Measurements from ENCODE around the gene RTCB.
"Not testable (repeated sequence)": the region's sequence is repeated elsewhere in the genome, so short reads cannot be mapped to it uniquely, and the experiment has no call there.

The RTCB gene

DNA sequence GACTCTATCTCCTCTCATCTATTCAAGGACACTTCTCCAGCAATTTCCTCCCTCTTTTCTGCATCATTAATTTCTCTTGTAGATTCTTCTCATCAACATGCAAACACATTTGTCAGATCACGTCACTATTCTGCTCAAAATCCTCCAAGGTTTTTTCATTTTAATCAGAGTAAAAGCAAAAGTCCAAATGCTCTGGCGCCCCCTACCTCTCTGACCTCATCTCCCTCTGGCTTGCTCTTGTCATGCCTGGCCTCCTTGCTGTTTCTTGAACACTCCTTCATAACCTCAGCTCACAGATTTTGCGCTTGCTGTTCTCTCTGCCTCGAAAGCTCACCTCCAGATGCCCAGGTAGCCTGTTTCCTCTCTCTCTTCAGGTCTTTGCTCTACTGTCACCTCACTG is 22.4 kb downstream of the RTCB start:
- peak; percentile 36 for DNase-seq (ENCODE audit: low spot score)

DNA sequence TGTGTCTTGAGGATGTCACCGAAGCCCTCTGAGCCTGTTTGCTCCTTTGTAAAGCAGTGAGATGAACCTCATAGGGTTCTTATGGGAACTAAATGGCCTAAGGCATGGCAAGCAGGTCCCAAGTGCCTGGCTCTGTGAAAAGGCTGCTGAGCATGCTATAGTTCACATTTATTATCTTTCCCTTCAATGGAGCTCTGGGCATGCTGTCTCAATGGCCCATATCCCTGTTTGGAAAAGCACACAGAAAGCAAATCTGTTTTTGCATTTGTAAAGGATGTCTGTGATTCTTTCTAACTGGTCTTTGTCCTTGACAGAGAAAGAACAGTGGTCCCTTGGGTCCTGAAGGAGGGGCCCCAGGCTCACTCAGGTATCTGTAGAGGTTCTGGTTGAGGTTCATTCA is 26.4 kb downstream of the RTCB start:
- no peak for DNase-seq (ENCODE audit: low spot score)

DNA sequence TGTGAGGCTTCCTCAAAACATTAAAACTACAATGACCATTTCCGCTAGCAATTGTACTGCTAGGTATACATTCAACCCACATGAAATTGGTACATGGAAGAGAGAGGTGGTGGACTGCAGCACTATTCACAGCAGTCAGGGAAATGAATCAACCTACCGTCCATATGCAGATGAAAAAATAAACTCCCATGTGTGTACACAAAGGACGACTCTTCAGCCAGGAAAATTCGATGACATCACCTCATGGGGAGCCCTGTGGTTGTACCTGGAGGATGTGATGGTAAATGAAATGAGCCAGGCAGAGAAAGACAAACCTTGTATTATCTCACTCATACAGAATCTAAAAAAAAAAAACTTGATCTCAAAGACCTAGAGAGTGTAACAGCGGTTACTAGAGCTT is 31.1 kb downstream of the RTCB start:
- DNase-seq (ENCODE audit: low spot score), result no peak

DNA sequence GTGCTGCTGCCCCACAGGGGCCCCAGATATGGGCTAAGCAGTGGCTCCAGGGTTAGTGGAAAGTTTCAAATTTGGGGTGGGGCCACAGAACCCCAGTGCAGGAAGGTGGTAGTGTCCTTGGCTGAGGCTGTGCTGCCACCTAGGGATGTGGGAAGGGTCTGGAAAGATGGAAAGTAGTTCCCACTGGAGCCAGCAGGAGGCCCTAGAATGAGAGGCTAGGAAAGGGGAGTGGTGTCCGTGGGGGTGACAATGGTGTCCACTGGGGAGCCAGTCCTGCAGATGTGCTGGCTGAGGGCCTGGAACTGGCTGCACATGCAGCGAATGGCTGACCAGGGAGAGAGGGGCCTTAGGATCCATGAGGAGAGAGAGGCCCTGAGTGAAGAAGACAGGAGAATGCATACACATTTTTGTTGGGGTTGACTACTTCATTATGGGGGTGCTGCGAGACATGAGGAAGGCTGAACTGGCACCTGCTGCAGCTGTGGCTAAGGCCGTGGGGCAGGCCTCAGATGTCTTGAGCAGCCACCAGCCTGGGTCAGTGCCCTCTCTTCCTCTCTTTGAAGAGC is 33.3 kb downstream of the RTCB start:
- peak; percentile 32 for DNase-seq (ENCODE audit: low spot score)

DNA sequence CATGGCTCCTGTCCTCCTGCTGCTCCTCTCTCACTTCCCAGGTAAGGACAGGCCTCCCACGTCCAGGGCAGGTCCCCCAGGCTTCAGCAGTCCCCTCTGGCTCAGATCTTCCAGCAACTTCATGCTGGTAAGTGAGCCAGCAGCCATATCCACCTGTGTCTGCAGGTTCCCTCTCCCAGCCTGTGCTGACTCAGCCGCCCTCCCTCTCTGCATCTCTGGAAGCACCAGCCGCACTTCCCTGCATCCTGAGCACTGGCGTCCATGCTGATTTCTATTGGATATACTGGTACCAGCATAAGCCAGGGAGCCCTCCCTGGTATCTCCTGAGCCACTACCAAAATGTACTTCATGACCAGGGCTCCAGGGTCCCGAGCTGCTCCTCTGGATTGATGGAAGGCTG is 35.4 kb downstream of the RTCB start:
- no peak for DNase-seq (ENCODE audit: low spot score)

DNA sequence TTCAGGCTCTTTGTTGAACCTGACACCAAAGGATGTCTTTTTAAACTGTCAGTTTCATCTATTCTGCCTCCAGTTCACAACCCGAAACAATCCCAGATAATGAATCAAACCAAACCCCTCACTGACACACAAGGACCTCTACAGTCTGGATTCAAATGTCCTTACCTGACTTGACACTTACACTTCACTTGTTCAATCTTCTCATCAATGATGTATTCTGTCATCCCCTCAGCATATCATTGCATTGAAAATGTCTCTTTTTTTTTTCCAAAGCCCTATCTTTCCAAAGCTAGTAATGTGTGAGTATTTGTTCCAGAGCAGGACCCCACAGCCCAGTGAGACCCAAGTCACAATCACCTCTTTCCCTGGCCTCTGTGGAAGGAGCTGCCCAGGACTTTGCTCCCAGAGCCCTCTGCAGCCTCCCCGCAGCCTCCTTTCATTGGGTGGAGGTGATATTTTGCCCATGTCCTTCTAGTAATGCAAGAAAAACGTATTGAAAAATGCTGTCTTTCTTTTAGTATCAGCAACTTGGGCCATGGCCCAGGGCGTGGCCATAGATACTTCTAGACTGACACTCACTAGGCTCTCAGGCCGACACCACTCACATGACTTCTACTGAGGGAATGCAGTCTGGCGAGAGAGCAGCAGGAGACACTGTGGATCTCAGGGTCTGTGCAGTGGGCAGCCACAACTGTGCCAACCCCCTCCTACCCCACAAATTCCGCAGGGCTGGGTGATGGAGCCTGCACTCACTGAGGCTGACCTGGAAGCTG is 36.2 kb downstream of the RTCB start:
- no peak for DNase-seq (ENCODE audit: low spot score)

DNA sequence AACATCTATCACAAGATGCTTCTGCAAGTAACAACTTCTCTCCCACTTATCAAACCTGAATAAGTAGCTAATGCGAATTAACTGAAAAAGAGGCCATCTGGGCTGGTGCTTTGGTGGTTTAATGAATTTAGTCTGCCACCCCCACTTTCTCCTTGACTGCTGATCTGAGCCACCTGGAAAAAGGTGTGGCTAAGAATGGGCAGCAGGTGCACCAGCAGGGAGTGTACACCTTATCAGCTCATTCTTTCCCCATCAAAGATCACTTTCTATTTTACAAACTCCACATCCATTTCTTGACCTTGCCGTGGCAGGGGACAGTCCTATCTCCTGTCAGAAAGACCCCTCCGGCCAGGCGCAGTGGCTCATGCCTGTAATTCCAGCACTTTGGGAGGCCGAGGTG is 47.8 kb downstream of the RTCB start:
- DNase-seq (ENCODE audit: low spot score), result no peak

DNA sequence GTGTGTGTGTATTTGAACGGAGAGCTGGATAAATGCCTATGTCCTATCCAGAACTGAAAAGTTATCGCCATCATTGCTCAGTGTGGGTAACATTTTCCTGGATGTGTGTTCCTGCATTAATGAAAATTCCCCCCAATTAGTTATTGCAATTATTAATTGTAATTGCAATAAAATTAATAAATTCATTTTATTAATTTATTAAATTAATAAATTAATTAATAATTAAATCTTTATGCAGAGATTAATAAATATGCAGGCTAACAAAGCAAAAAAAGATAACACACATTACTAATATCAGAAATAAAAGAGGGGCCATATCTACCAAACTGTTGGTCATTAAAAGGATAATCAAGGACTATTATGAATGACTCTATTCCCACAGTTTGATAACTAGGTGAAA is 50.8 kb downstream of the RTCB start:
- DNase-seq (ENCODE audit: low spot score), result no peak

DNA sequence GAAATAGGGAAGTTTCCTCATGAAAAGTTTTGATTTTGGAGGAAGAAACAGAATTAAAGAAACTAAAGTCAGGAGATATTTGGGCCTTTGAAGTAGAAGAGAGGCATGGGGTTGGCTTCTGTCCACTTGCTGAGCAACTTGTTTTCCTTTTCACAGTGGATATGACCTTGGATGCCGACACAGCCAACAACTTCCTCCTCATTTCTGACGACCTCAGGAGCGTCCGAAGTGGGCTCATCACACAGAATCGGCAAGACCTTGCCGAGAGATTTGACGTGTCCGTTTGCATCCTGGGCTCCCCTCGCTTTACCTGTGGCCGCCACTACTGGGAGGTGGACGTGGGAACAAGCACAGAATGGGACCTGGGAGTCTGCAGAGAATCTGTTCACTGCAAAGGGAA is 52.0 kb downstream of the RTCB start:
- DNase-seq (ENCODE audit: low spot score), result not testable (repeated sequence)

DNA sequence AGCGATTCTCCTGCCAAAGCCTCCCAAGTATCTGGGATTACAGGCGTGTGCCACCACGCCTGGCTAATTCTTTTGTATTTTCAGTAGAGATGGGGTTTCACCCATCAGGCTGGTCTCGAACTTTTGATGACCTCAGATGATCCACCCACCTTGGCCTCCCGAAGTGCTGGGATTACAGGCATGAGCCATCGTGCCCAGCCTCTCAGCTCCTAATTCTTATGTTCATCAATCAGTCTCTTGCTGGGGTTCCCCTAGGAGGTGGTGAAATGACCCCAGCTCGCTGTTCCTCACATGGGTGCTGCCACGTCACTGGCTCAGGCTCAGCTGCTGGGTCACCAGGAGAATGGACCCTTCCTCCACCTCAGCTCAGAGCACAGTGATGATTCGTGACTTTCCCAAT is 54.5 kb downstream of the RTCB start, which contains the start of gene RFPL3:
TSS of gene RFPL3 (plus strand) at position 301 of the 400 bp plus-strand sequence. CDS start 205 bp downstream, outside the sequence.
- DNase-seq (ENCODE audit: low spot score), result not testable (repeated sequence)

DNA sequence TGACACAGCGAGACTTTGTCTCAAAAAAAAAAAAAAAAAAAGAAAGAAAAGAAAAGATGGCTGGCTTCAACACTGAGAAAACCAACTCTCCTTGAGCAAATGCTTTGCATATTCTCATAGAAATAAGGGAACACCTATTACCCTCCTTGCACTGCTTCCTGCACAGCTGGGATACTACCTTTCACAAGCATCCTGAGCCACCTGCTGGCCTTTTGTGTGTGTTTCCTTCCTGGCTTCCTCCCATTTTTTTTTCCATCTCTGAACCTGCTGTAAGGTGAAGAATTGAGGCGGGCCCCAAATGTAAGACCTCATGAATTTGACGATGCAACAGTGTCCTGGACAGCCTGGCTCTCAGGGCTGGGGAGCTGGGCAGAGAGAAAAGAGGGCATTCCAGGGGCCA is 56.3 kb downstream of the RTCB start:
- peak; percentile 15 for DNase-seq (ENCODE audit: low spot score)

DNA sequence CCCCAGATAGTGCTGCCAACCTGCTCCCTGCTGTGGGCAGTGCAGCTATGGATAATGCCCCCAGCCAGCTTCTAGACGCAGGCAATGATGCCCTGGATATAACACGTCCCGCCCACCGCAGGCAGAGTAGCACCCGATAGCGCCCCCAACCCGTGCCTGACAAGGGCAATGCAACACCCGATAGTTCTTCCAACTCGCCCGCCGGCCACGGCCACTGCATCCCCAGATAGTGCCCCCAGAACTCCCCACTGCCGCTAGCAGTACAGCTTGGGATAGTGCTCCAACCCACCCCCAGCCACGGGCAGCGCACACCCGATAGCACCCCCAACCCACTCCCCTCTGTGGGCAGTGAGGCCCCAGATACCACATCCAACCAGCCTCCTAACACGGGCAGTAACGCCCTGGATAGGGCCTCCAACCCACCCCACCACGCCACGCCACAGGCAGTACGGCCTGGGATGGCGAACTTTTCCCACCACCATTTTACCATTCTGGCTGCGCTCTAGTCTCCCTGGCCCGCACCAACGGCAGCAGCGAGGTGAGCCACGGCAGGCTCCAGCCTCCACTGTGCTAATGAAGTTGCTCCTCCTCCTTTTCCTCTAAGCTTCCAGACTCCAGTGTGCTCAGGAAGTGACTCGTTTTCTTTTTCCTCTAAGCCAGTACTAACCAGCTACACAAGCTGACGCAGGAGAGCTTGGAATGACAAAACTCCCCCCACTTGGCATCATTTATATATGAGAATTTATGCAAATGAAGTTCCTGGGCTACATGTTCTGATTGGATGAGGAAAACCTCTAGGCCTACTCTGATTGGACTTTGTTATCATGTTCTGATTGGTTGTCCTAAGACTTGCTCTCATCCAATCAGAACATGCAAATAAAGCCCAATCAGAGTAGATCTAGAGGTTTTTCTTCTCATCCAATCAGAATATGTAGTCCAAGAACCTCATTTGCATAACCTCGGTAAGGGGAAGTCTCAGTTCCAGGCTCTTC is 57.4 kb downstream of the RTCB start:
- no peak for DNase-seq (ENCODE audit: low spot score)

DNA sequence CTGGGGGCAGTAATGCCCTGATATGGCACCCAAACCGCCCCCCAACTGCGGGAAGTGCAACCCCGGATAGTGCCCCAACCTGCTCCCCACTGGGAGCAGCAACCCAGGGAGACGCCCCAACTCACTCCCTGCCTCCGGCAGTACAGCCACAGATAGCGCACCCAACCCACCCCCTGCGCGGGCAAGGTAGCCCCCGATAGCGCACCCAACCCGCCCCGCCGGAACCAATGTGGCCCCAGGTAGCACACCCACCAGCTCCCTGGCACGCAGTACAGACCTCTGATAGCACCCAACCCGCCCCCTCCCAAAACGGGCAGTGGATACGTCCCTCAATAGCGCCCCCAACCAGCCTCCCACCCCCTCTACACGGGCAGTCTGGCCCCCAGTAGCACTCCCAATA is 58.2 kb downstream of the RTCB start:
- no peak for DNase-seq (ENCODE audit: low spot score)

DNA sequence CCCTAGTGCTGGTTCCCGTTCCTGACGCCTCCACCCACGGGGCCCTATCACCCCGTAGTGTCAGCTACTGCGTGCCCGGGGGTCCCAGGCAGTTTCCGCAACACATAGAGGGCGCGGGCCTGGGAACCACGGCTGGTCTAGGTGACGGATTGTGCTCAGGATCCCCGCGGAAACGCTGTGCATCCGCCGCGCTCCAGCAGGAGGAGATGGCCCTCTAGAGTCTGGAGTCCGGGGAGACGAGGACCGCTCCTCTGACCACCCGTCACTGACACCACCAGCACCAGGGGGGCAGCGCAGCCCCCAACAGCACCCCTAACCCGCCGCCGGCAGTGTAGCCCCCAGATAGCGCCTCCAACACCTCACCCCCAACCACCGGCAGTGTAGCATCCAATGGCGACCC is 58.8 kb downstream of the RTCB start:
- DNase-seq (ENCODE audit: low spot score), result no peak

DNA sequence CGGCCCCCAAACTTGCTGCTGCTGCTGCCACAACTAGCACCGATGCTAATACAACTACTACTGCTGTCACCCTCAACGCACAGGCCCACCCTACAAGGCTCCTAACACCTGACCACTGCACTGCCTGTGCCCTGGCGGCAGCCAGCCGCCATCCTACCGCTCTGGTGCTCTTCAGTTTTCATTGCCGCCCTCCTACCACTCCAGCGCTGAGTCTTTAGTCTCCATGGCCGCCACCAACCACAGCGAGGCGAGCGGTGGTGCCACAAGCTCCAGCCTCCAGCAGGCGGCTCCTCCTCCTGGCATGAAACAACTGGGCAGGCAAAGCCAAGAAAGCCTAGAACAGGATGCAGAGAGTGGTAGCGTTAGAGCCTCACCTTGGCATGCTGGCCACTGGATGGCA is 59.4 kb downstream of the RTCB start:
- DNase-seq (ENCODE audit: low spot score), result no peak

DNA sequence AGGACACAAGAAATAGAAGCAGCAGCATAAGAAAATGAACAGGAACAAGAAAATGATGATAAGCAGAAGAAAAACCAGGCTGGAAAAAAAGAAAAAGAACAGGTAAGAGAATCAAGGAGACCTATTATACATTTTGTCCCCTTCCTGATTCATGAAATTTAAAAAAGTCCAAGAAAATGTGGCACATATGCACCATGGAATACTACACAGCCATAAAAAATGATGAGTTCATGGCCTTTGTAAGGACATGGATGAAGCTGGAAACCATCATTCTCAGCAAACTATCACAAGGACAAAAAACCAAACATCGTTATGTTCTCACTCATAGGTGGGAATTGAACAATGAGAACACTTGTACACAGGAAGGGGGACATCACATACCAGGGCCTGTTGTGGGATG is 60.2 kb downstream of the RTCB start:
- not testable (repeated sequence) for DNase-seq (ENCODE audit: low spot score)

DNA sequence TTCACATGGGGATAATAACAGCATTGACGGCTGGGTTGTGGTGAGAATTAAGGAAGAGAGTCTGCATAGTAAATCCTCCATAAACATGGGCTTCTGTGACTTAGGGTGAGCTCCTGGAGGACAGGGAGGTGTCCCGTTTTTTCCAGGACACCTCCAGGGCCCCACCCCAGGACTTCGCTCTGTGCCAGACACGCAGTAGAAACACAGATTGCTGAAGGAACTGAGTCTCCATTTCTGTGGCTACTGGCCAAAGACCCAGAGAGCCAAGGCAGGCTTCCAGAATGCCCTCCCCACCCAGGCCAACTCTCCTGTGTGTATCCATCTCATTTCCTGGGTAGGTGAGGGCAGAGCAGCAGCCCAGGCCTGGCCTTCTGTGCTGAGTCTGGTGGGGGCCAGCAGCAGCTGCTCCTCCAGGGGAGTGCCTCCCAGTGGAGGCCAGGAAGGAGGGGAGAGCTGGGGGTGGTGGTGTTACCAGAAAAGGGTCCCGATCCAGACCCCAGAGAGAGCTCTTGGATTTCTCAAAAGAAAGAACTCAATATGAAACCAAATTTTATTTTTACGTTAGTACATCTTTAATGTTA is 63.9 kb downstream of the RTCB start:
- no peak for DNase-seq (ENCODE audit: low spot score)

DNA sequence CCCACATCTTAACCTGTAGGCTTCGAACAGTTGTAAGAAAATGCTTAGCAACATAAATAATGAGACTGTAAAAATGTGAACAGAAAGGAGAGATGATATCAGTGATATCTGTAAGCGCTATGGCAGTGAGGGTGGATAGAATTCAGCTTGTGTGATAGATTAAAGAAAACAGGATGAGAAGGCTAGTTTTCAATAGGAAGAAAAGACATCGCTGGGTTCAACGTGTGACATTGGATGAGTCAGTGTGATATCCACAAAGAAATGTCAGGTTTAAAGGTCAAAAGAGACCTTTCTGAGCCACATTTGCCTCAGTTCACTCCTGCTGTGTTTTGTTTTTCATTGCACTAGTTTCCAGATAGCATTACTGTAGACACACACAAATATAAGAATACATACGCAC is 68.1 kb downstream of the RTCB start:
- no peak for DNase-seq (ENCODE audit: low spot score)

DNA sequence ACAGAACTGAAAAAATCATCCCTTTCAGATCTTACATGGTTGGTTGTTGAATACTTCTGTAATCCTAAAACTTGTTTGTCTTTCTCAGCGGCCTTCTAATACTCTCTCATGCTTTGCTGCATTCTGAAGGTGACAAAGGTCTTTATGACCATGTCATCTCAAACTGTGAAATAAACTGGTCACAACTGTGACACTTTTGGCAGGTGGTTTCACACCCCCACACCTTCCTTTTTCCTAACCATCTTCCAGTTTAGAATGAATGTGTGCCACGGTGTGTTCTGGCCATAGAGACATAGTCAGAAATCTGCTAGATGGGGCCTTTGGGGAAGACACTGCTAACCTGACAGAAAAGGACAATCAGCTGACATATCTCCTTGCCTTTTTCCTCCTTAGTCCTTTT is 69.1 kb downstream of the RTCB start:
- DNase-seq (ENCODE audit: low spot score), result no peak

DNA sequence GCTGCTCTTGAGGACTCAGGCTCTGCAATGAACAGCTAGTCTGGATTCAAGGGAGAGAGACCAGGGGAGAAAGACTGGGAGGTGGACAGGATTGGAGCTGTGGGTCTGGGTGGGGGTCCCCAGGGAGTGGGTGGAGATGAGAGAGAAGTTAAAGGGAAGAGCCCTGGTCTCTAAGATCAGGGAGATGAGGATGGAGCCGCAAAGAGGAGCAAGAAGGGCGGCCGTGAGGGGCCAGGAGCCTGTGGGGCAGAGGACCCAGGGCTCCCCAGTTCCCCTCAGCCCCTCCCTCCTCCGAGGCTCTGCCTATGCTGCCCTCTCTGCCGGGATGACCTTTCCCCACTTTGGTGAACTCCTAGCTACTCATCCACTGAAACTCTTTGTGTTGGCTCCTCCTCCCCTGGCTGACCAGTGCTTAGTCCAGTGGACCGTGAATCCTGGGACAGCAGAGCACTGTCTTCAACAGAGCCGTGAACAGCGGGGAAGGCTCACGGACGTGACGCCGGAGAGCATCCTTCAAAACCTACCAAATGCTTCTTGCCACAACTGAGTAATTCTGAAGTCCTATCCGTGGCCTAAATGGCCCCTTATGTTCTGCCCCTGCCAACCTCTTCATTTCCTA is 70.8 kb downstream of the RTCB start:
- no peak for DNase-seq (ENCODE audit: low spot score)

DNA sequence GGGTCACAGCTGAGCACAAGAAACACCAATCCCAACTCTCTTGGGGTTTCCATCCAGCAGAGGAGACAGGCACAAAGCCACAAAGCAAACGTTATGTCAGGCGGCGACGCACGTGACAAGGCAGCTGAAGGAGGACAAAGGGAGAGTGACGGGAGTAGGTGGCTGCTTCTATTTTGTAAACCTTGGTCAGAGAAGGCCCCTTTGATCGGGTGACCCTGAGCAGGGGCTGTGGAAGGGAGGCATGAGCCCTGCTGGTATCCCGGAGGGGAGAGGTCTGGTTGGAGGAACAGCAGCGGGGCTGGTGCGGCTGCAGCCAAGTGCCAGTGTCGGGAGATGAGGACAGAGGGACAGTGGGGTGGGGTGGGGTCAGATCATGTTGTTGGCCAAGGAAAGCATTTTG is 71.6 kb downstream of the RTCB start:
- no peak for DNase-seq (ENCODE audit: low spot score)
